ENCODE measurements around the gene RIN2.

- TF ChIP-seq, protein P1, sequence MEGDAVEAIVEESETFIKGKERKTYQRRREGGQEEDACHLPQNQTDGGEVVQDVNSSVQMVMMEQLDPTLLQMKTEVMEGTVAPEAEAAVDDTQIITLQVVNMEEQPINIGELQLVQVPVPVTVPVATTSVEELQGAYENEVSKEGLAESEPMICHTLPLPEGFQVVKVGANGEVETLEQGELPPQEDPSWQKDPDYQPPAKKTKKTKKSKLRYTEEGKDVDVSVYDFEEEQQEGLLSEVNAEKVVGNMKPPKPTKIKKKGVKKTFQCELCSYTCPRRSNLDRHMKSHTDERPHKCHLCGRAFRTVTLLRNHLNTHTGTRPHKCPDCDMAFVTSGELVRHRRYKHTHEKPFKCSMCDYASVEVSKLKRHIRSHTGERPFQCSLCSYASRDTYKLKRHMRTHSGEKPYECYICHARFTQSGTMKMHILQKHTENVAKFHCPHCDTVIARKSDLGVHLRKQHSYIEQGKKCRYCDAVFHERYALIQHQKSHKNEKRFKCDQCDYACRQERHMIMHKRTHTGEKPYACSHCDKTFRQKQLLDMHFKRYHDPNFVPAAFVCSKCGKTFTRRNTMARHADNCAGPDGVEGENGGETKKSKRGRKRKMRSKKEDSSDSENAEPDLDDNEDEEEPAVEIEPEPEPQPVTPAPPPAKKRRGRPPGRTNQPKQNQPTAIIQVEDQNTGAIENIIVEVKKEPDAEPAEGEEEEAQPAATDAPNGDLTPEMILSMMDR (conservative IDR thresholded peaks at IDR 0.05): no peak
- TF ChIP-seq EZH2 (IDR thresholded peaks at IDR 0.05; ENCODE audit: low read depth): no peak
Measured at GRCh38 chr20:19782669-19783068, 24.6 kb downstream of the RIN2 start.
